ENCODE measurements around the gene SLC25A23.
"Not testable (repeated sequence)": the region's sequence is repeated elsewhere in the genome, so short reads cannot be mapped to it uniquely, and the experiment has no call there.

The SLC25A23 gene

DNA sequence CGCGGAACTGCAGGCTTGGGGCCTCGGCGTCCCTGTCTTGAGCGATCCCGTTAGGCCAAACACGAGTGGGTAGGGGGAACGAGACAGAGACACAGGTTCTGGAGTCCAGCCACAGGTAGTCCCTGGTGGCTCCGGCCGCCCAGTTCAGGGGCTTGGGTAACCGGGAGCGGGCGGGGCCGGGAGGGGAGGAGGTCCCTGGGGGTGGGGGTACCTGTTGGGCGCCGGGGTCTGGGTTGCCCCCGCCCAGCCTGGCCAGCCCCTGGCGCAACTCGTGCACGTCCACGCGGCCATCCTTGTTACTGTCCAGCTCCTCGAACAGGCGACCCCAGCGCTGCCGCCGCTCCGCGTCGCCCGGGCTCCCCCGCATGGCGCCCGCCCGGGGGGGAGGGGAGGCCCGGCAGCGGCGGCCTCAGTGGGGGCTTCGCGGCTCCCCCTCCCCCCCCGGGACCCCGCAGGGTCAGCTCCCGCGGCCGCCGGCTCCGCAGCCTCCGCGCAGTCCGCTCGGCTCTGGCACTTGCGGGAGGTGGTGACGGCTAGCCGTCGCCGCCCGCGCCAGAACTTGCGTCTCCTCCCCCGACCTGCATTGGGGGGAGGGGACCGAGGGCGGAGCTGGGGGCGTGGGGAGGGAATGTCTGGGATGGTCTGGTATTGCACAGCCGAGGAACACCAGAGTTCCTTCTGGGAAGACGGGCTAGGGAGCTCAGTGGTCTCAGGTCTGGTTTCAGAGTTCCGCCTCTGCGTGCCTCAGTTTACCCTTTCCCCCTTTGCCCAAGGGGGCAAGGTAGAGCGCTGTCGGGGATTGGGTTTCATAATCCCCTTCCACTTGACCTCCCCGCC lies at the start of gene SLC25A23:
Gene SLC25A23, minus strand, starts transcription at position 531 of the 837 bp plus-strand sequence. Its CDS starts 164 bp downstream, at position 367.
- DNase-seq (ENCODE audit: low read depth): peak; percentile 66

DNA sequence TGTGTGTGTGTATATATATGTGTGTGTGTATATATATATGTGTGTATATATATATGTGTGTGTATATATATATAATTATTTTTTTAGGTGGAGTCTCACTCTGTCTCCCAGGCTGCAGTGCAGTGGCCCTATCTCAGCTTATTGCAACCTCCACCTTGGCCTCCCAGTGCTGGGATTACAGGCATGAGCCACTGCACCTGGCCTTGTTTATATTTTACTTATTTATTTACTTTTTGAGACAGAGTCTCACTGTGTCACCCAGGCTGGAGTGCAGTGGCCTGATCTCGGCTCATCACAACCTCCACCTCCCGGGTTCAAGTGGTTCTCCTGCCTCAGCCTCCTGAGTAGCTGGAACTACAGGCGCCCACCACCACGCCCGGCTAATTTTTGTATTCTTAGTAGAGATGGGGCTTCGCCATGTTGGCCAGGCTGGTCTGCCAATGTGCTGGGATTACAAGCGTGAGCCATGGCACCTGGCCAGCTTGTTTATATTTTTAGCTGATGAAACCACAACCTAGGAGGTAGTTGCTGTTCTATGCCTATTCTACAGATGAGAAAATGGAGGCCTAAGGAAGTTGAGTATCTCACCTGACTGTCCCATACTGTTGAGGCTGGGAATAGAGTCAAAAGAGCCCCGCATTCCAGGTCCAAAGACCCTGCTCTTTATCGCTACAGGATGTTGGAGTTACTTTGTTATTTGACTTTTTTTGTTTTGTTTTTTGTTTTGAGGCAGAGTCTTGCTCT lies 48.6 kb upstream of the SLC25A23 start:
- DNase-seq (ENCODE audit: low read depth): not testable (repeated sequence)

DNA sequence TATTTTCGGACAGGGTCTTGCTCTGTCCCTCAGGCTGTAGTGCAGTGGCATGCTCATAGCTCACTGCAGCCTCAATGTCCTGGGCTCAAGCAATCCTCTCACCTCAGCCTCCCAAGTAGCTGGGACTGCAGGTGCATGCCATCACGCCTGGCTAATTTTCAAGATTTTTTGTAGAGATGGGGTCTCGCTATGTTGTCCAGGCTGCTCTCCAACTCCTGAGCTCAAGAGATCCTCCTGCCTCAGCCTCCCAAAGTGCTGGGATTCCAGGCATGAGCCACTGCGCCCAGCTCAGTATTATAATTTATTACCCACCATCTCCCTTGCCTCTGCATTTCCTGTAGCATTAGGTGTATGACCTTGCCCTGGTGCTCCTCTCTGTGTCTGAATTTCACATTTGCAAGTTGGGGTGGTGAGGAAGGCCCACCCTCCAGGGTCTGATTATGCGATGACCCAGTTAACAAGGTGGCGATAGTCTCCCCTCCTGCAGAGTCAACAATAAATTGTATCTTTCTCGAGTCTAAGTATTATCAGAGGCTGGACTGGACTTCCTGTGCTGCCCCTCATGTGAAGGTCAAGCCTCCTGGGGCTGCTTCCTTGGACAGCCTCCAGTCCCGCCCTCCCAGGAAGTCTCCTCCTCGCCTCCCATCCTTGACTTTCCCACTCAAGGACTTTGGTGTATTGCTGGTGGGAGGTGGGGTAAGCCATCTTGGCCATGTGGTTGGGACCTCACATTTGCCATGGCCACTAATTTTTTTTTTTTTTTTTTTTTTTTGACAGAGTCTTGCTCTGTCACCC lies 44.0 kb upstream of the SLC25A23 start:
- DNase-seq (ENCODE audit: low read depth): no peak

DNA sequence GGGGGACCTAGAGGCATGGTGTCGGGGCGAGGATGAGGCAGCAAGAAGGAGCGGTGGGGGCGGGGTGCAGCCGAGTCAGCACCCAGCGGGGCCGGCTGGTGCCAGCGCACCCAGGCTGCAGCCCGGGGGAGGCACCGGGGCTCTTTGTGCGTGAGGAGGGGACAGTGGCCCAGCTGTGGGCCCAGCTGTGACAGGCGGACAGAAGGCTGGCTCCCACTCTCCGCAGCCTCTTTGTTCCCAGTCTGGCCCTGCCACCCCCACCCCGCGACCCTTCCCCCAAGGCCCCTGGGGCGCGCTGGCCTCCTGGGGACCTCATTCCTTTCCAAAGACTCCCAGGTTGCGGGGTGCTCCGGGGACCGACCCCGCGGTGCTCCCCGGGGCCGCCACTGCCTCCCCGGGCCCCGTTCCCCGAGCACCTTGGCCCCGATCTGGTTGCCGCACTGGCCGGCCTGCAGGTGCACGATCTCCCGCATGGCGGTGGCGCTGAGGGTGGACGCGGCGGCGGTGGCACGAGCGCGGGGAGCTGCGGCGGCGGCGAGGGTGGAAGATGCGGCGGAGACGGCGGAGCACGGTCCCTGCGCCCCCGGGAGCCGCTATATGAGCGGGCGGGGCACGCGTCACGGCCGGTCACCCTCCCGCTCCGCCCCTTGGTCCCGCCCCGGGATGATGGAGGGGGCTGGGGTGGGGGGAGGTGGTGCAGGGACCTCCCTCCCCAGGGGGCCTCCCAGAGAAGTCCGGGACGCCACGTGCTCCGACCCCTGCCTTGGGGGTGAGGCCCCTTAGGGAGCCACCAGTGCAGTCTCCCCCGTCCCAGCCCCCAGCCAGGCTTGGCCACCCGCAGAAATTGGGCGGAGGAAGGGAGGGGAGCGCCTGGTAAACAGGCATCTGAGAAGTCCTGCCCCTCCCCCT lies 42.4 kb upstream of the SLC25A23 start, which contains the start of gene TUBB4A:
Gene TUBB4A, minus strand, starts transcription at position 570 of the 909 bp plus-strand sequence. Its CDS starts 97 bp downstream, at position 473.
- DNase-seq (ENCODE audit: low read depth): no peak

DNA sequence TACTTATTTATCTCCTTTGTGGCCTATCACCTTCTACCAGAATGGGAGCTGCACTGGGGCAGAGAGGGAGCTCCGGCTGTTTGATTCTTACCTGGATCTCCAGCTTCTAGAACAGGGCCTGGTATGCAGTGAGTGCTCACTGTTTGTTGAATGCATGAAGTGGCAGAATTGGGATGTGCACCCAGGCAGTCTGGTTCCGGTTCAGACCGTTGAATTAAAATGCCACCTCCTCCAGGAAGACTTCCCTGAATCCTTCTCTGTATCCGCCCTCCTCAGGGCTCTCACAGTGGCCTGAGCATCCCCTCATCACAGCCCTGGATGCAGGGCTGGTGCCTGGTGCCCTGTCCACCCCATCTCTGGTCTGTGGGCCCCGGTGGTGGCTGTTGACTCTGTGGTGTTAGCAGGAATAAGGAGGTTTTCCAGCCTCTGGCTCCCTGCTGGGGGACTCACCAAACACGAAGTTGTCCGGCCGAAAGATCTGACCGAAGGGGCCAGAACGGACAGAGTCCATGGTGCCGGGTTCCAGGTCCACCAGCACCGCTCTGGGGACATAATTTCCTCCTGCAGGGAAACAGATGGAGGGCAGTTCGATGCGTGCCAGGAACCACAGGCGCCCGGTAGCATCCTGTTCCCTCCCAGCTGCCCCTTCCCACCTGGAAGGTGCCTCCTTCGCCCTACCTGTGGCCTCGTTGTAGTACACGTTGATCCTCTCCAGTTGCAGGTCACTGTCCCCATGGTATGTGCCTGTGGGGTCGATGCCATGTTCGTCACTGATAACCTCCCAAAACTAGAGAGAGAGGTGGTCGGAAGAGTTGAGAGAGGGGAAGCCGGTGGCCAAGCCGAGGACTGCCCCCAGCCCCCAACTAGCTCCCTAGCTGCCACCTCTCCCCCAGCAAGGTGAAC lies 41.5 kb upstream of the SLC25A23 start:
- DNase-seq (ENCODE audit: low read depth): no peak

DNA sequence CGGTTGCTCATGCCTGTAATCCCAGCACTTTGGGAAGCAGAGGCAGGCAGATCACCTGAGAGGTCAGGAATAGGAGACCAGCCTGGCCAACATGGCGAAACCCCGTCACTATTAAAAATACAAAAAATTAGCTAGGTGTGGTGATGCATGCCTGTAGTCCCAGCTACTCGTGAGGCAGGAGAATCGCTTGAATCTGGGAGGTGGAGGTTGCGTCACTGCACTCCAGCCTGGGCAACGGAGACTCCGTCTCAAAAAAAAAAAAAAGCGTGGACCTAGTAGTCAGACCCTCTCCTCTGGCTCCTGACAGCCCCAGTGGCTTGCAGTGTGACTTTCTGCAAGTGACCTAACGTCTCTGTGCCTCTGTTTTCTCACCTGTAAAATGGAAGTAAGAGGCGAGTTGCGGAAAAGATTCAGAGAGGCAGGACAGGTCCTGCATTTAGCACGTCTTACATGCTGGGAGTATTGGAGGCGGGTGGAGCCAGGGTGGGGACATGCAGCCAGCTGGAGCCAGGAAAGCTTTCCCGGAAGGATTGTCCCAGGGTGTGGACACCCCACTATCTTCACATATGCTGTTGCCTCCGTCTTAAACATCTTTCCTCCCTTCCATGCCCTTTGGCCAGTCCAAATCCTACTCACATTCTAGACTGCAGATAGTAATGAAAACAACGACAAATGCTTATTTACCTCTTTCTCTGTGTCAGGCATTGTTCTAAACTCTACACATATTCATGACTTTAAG lies 39.6 kb upstream of the SLC25A23 start:
- no peak for DNase-seq (ENCODE audit: low read depth)

DNA sequence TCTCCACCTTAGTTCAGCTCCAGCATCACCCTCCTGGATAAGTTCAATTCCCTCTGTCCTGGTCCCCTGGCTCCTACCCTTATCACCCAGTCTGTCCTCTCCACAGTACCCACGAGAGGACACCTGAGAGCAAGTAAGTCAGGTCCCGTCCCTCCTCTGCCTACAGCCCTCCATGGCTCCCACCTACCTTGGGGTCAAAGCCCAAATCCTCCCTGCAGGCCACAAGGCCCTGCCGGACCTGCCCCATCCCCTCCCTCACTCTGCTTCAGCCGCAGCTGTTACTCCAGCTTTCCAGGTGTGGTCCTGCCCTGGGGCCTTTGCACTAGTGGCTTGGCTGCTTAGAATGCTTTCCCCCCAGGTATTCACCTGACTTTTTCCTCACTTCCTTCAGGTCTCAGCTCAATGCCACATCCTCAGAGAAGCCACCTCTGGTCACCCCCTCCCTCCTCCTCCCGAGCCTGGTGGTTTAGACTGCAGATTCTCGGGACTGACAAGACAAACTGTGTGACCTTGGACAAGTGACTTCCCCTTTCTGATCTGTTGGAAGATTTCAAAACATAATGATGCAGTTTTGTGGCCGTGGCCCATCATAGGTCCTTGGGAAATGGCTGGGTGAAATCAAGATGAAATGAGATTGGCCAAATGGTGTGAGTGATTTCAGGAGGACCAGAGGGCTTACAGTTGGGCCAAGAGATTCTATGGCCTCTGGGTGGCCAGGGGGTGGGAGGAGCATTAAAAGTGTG lies 38.9 kb upstream of the SLC25A23 start:
- no peak for DNase-seq (ENCODE audit: low read depth)

DNA sequence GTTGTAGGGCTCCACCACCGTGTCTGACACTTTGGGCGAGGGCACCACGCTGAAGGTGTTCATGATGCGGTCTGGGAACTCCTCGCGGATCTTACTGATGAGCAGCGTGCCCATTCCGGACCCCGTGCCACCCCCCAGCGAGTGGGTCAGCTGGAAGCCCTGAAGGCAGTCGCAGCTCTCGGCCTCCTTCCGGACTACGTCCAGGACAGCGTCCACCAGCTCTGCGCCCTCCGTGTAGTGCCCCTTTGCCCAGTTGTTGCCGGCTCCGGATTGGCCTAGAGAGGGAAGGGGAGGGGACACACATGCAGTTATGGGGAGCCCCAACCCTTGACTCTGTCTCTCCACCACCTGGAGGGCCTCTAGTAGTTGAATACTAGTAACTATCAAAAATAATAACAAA lies 36.4 kb upstream of the SLC25A23 start:
- DNase-seq (ENCODE audit: low read depth): no peak

DNA sequence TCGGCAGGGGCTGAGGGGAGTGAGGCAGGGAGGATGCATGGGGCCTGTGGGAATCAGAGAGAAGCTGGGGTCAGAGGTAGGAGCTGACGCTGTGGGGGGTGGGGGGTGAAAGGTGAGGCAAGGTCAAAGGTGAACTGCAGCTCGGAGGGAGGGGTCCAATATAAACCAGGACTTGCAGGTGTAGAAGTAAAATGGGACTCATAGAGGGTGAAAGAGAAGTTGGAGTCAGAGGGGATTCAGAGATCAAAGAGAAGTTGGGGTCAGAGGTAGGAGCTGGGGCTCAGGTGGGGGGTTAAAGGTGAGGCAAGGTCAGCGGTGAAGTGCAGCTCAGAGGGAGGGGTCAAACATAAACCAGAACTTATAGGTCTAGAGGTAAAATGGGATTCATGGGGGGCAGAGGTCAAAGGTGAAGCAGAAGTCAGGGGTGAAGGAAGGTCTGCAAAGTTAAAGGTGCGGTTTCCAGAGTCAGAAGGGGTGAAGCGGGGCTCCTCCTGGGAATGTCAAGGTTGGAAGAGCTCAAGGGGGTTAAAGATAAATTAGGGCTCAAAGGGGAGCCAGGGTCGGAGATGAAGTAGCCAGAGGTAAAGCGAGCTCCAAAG lies 34.9 kb upstream of the SLC25A23 start:
- no peak for DNase-seq (ENCODE audit: low read depth)

DNA sequence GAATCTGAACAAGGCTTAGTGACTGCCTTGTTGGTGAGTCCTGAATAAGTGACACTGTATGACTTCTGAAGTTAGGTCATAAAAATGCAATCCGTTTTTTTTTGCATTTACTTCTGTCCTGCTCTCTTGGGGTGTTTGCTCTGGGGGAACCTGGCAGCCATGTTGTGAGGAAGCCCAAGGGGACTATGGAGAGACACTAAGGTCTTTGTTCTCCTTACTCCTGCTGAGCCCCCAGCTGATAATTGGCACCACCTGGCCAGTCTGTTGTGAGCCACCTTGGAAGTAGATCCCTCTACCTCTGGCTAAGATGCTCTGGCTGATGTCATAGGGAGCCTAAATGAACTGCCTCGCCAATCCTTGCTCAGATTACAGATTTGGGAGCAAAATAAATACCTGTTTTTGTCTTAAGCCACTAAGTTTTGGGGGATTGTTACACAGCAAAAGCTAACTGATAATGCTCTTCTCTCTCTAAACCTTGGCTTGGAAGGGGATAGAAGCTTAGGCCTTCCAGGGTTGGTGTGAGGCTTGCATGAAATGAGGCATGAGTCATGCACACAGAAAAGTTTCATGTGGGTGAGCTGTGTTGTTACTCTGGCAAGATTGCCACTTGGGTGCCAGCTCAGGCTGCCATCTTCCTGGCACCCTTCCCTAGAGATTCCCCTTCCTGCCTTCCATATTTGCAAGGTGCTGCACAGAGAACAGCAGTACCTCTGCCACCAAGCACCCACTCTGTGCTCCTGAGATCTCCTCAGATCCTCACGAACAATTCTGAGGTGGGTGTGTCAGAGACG lies 32.4 kb upstream of the SLC25A23 start:
- no peak for DNase-seq (ENCODE audit: low read depth)

DNA sequence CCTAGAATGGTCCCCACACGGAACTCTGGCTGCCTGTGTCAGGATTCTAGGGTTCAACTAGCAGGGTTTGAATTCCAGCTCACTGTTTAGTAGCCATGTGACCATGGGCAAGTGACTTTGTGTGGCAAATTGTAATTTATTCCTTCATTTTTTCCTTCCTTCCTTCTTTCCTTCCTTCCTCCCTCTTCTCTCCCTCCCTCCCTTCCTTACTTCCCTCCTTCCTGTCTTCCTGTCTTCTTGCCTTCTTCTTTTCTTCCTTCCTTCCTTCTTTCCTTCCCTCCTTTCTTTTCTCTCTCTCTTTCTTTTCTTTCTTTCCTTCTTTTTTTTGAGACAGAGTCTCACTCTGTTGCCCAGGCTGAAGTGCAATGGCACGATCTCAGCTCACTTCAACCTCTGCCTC lies 30.5 kb upstream of the SLC25A23 start:
- DNase-seq (ENCODE audit: low read depth): no peak

DNA sequence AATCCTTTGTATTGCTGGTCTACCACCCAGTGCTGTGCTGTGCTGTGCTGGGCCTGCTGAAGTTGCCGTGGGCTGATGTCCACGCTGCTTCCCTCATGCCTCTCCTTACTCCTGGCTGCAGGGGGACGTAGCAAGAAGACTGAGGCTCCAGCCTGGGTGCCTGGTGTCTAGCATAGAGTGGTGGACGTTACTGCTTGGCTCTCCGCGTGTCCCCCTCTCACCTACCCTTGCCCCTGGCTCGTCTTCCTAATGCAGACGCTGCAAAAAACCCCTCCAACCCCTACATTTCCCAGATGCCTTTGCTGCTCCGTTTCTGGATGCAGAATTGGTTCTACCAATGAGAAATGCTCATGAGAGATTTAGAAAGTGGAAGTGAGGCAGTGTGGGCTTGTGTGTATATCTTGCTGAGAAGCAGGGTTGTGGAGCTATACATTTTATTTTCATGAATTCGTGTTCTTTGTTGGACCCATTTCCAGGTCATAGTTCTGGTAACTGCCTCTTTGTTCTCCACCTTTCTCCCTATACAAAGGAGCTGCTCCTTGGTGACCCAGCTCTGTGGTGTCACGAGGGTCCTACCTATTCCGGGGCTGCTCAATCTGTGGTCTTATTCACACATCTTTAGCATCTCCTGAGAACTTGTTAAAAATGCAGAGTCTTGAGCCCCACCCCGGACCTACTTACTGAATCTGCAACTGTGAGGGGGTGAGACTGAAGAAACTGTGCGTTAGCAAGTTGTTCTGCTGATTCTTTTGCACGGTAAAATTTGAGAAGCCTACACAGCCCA lies 29.9 kb upstream of the SLC25A23 start:
- no peak for DNase-seq (ENCODE audit: low read depth)

DNA sequence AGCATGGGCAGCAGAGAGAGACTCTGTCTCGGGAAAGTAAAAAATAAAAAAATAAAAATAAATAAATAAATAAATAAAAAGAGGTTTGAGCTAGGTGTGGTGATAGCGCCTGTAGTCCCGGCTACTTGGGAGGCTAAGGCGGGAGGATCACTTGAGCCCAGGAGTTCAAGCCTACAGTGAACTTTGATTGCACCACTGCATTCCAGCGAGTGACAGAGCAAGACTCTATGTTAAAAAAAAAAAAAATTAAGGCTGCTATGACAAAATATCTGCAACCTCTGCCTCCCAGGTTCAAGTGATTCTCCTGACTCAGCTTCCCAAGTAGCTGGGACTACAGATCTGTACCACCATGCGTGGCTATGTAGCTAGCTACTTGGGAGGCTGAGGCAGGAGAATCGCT lies 25.2 kb upstream of the SLC25A23 start:
- no peak for DNase-seq (ENCODE audit: low read depth)

DNA sequence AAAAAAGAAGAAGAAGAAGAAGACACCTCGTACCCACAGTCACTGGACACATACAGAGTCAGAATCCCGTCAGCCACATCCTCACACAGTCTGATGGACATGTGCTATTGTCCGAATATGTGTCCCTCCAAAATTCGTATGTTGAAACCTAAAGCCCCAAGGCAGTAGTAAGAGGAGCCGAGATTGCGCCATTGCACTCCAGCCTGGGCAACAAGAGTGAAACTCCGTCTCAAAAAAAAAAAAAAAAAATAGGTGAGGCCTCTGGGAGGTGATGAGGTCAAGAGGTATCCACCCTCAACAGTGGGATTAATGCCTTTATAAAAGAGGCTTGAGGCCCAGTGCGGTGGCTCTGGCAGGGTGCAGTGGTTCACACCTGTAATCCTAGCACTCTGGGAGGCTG lies 24.6 kb upstream of the SLC25A23 start:
- no peak for DNase-seq (ENCODE audit: low read depth)

DNA sequence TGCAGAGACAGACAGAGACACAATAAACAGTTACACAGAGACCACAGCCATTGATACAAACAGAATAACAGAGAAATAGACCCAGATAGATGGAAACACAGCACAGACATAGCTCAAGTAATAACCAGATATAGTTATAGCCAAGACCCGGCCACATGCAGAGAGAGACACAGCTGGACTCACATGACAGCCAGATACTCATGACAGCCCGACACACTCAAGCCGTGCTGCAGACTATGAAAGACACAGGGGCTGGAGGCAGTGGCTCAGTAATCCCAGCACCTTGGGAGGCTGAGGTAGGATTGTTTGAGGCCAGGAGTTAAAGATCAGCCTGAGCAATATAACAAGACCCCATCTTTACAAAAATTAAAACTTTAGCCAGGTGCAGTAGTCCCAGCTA lies 23.6 kb upstream of the SLC25A23 start:
- DNase-seq (ENCODE audit: low read depth): no peak

DNA sequence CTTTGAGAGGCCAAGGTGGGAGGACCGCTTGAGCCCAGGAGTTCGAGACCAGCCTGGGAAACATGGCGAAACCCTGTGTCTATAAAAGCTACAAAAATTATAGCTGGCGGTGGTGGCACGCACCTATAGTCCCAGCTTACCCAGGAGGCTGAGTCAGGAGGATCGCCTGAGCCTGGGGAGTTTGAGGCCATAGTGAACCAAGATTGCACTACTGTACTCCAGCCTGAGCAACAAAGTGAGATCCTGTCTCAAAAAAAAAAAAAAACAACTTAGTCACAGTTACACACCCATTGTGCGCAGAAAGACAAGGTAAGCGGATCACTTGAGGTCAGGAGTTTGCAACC lies 22.7 kb upstream of the SLC25A23 start:
- no peak for DNase-seq (ENCODE audit: low read depth)

All from iris pigment epithelial cell (primary cell).